Measurements from ENCODE around the gene RUNX2. TPM values are rescaled to one million over a fixed set of nuclear protein-coding genes. Genes with fewer than 3 reads are reported as not detected.

Gene RUNX2
- total and polyA plus RNA-seq, 4 donors: 0.09 to 1.5 (median 0.75) TPM

DNA sequence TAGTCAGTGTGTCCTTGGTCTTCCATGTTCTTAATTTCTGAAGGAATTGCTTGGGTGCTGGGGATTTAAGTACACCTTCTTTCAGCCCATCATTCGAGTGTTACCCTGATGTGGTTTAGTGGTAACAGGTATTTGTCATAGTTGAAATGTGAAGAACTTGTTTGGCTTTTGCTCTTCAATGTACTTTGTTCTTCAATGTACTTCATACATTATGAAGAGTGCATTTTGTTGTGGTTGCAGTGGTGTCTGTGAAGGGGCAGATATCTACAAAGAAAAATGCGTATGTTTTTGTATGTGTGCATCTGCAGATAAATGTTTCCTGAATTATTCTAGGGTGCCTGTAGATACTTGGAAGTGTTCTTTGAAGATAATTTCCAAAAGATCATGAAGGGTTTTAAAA, 160.8 kb downstream of the RUNX2 start:
- TF ChIP-seq, protein P1, sequence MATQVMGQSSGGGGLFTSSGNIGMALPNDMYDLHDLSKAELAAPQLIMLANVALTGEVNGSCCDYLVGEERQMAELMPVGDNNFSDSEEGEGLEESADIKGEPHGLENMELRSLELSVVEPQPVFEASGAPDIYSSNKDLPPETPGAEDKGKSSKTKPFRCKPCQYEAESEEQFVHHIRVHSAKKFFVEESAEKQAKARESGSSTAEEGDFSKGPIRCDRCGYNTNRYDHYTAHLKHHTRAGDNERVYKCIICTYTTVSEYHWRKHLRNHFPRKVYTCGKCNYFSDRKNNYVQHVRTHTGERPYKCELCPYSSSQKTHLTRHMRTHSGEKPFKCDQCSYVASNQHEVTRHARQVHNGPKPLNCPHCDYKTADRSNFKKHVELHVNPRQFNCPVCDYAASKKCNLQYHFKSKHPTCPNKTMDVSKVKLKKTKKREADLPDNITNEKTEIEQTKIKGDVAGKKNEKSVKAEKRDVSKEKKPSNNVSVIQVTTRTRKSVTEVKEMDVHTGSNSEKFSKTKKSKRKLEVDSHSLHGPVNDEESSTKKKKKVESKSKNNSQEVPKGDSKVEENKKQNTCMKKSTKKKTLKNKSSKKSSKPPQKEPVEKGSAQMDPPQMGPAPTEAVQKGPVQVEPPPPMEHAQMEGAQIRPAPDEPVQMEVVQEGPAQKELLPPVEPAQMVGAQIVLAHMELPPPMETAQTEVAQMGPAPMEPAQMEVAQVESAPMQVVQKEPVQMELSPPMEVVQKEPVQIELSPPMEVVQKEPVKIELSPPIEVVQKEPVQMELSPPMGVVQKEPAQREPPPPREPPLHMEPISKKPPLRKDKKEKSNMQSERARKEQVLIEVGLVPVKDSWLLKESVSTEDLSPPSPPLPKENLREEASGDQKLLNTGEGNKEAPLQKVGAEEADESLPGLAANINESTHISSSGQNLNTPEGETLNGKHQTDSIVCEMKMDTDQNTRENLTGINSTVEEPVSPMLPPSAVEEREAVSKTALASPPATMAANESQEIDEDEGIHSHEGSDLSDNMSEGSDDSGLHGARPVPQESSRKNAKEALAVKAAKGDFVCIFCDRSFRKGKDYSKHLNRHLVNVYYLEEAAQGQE (IDR thresholded peaks at IDR 0.05): no peak
- TF ChIP-seq, protein P2, sequence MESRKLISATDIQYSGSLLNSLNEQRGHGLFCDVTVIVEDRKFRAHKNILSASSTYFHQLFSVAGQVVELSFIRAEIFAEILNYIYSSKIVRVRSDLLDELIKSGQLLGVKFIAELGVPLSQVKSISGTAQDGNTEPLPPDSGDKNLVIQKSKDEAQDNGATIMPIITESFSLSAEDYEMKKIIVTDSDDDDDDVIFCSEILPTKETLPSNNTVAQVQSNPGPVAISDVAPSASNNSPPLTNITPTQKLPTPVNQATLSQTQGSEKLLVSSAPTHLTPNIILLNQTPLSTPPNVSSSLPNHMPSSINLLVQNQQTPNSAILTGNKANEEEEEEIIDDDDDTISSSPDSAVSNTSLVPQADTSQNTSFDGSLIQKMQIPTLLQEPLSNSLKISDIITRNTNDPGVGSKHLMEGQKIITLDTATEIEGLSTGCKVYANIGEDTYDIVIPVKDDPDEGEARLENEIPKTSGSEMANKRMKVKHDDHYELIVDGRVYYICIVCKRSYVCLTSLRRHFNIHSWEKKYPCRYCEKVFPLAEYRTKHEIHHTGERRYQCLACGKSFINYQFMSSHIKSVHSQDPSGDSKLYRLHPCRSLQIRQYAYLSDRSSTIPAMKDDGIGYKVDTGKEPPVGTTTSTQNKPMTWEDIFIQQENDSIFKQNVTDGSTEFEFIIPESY (IDR thresholded peaks at IDR 0.05): no peak
- no peak for TF ChIP-seq HNF4G (IDR thresholded peaks at IDR 0.05)
- no peak for TF ChIP-seq SP1 (IDR thresholded peaks at IDR 0.05)
- no peak for TF ChIP-seq YY1 (IDR thresholded peaks at IDR 0.05)
- no peak for TF ChIP-seq JUND (IDR thresholded peaks at IDR 0.05)
- no peak for TF ChIP-seq GABPA (IDR thresholded peaks at IDR 0.05 in 1 of 2, conservative IDR thresholded peaks at IDR 0.05 in 1 of 2)
- TF ChIP-seq FOXA2 (IDR thresholded peaks at IDR 0.05): no peak
- no peak for TF ChIP-seq RXRA (IDR thresholded peaks at IDR 0.05)
- no peak for TF ChIP-seq FOXA1 (IDR thresholded peaks at IDR 0.05)
- Histone ChIP-seq H3K4me1 (ENCODE audit: control insufficient read depth in 4 of 4, insufficient read depth in 4 of 4, low read length in 3 of 4) (no peaks in the 10 kb centered on the region), H3K9ac (ENCODE audit: low read depth in 1 of 2, low read length in 2 of 2) (no peak overlapping the region), H3K36me3 (ENCODE audit: control insufficient read depth in 4 of 4, insufficient read depth in 3 of 4, low read depth in 1 of 4, low read length in 3 of 4) (no peaks in the 10 kb centered on the region), H3K4me3 (ENCODE audit: low read depth in 1 of 3, low read length in 3 of 3) (no peak overlapping the region), H3K27ac (ENCODE audit: low read depth in 1 of 2, low read length in 2 of 2) (no peak overlapping the region), H3K27me3 (ENCODE audit: control insufficient read depth in 4 of 4, insufficient read depth in 4 of 4, low read length in 3 of 4) (no peaks in the 10 kb centered on the region), H3K9me3 (ENCODE audit: control insufficient read depth in 4 of 4, low read length in 3 of 4) (no peaks in the 10 kb centered on the region)
- DNase-seq (ENCODE audit: low spot score): no peak
- WGBS: 91% methylated on average over 2 of the region's 2 CpGs

- Histone ChIP-seq H3K9ac (ENCODE audit: low read depth in 1 of 2, low read length in 2 of 2) (no peak overlapping the region), H3K4me3 (ENCODE audit: low read depth in 1 of 3, low read length in 3 of 3) (no peak overlapping the region), H3K4me1 (ENCODE audit: control insufficient read depth in 4 of 4, insufficient read depth in 4 of 4, low read length in 3 of 4) (no peaks in the 10 kb centered on the region), H3K27me3 (ENCODE audit: control insufficient read depth in 4 of 4, insufficient read depth in 4 of 4, low read length in 3 of 4) (no peaks in the 10 kb centered on the region), H3K9me3 (ENCODE audit: control insufficient read depth in 4 of 4, low read length in 3 of 4) (no peaks in the 10 kb centered on the region), H3K36me3 (ENCODE audit: control insufficient read depth in 4 of 4, insufficient read depth in 3 of 4, low read depth in 1 of 4, low read length in 3 of 4) (no peaks in the 10 kb centered on the region), H3K27ac (ENCODE audit: low read depth in 1 of 2, low read length in 2 of 2) (no peak overlapping the region)
- TF ChIP-seq TAF1 (conservative IDR thresholded peaks at IDR 0.05) (no peak), HNF4G (IDR thresholded peaks at IDR 0.05) (no peak), FOXA1 (IDR thresholded peaks at IDR 0.05) (no peak), SP1 (IDR thresholded peaks at IDR 0.05) (no peak), NR2F2 (IDR thresholded peaks at IDR 0.05) (no peak), EGR1 (IDR thresholded peaks at IDR 0.05; ENCODE audit: low read depth in 2 of 2) (no peak), FOXA2 (IDR thresholded peaks at IDR 0.05) (no peak)
- TF ChIP-seq, protein P2 (IDR thresholded peaks at IDR 0.05): no peak
- TF ChIP-seq, protein P1 (IDR thresholded peaks at IDR 0.05): no peak
- TF ChIP-seq, protein P3, sequence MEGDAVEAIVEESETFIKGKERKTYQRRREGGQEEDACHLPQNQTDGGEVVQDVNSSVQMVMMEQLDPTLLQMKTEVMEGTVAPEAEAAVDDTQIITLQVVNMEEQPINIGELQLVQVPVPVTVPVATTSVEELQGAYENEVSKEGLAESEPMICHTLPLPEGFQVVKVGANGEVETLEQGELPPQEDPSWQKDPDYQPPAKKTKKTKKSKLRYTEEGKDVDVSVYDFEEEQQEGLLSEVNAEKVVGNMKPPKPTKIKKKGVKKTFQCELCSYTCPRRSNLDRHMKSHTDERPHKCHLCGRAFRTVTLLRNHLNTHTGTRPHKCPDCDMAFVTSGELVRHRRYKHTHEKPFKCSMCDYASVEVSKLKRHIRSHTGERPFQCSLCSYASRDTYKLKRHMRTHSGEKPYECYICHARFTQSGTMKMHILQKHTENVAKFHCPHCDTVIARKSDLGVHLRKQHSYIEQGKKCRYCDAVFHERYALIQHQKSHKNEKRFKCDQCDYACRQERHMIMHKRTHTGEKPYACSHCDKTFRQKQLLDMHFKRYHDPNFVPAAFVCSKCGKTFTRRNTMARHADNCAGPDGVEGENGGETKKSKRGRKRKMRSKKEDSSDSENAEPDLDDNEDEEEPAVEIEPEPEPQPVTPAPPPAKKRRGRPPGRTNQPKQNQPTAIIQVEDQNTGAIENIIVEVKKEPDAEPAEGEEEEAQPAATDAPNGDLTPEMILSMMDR (IDR thresholded peaks at IDR 0.05; ENCODE audit: low read depth, low read length, missing input control): no peak
- 89% methylated on average over 5 of the region's 5 CpGs for whole genome bisulfite sequencing
- DNase-seq (ENCODE audit: low spot score): no peak
Observed at GRCh38 chr6:45491048-45491735, 163.1 kb downstream of the RUNX2 start.

Measured in liver (tissue), 9 donors.